NCI-H2227 treated with DMSO at 0.1 percent for 48 hours (cell line): Measurements from ENCODE around the gene ZFPL1.
A peak's percentile ranks its signal among the peaks of the same experiment; 100 is the strongest.

Source experiments
- DNase-seq: peaks from one replicate; lab custom pipeline; 2025; lab: John Stamatoyannopoulos, UW

The ZFPL1 gene

GRCh38 chr11:65130631-65131416 lies 46.8 kb downstream of the ZFPL1 start:
- no peak for DNase-seq

GRCh38 chr11:65131417-65131776 lies 47.4 kb downstream of the ZFPL1 start:
- DNase-seq: no peak

GRCh38 chr11:65131895-65132237 lies 47.8 kb downstream of the ZFPL1 start:
- no peak for DNase-seq

GRCh38 chr11:65132238-65132987 lies 48.4 kb downstream of the ZFPL1 start:
- no peak for DNase-seq

- DNase-seq: no peak
Measured at GRCh38 chr11:65132988-65133700, 49.1 kb downstream of the ZFPL1 start.

- no peak for DNase-seq
Measured at GRCh38 chr11:65133724-65134123, 49.7 kb downstream of the ZFPL1 start.

- peak; percentile 91 for DNase-seq
Measured at GRCh38 chr11:65134240-65134951, 50.4 kb downstream of the ZFPL1 start, which contains the start of gene SYVN1. Gene SYVN1 (minus strand): TSS chr11:65134519. CDS start chr11:65133601, 918 bp downstream.

GRCh38 chr11:65134952-65135632 lies 51.1 kb downstream of the ZFPL1 start:
- DNase-seq: peak; percentile 98

- DNase-seq: no peak
Measured at GRCh38 chr11:65135633-65136145, 51.7 kb downstream of the ZFPL1 start.

GRCh38 chr11:65136515-65137096 lies 52.6 kb downstream of the ZFPL1 start:
- DNase-seq: no peak
